ENCODE measurements around the gene CACNA1D.

The CACNA1D gene

DNA sequence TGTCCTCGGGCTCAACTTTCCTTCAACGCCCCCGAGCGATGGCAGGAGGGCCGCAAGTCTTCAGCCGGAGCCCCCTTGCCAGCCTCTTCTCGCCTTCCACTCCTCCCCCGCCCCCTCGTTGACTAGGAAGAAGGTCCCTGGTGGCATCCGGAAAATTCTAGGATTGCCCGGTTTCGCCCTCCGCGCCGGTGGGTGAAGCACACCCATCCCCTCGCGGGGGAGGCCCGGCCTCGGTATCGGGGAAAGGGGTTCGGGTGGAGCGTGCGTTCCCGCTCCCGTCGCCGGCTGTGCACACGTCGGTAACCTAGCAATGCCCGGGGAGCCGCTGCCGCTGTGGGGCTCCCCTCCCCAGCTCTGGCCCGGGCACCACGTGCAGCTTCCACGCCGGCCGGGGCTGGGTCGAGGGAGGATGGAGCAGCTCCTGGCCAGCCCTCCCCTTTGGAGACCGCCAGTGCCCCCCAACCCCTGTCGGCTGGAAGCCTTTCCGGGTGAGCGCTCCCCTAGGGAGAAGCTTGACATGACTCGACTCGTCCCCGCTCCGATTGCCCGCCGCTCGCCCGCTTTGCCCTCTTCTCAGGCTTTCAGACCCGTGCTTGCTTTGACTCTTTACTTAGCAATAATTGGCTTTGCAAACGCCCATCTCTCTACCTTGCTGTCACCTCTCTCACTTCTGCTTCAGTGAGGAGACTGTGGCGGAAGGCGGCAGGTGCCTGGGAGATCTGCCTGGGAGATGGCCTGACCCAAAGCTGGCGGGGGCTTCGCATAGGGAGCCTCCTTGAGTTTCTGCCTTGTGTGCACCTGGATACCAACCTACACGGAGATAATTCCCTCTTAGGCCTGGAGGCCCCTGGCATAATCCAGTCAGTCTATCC lies 1.3 kb downstream of the CACNA1D start:
- no peak for DNase-seq

DNA sequence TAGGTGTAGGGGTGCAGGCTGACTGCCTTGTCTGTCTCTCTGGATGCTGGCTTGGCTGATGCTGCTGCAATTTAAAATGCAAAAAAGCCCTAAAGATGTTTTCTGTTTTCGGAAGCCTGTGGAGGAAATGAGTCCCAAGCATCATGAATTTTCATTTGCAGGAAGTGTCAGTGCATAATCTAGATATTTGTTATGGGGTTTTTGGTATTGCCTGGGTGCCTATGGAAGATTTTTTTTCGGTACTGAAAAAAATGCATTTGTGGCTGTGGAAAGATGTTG lies 1.9 kb downstream of the CACNA1D start:
- no peak for DNase-seq

DNA sequence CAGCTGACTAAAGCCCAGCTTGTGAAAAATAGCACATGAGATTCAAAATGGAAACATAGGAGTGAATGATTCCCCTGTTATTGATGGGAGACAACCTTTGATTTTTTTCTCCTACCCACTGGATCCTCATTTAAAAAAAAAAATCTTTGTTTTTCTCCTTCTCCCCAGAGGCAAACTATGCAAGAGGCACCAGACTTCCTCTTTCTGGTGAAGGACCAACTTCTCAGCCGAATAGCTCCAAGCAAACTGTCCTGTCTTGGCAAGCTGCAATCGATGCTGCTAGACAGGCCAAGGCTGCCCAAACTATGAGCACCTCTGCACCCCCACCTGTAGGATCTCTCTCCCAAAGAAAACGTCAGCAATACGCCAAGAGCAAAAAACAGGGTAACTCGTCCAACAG lies 2.6 kb downstream of the CACNA1D start:
- no peak for DNase-seq

DNA sequence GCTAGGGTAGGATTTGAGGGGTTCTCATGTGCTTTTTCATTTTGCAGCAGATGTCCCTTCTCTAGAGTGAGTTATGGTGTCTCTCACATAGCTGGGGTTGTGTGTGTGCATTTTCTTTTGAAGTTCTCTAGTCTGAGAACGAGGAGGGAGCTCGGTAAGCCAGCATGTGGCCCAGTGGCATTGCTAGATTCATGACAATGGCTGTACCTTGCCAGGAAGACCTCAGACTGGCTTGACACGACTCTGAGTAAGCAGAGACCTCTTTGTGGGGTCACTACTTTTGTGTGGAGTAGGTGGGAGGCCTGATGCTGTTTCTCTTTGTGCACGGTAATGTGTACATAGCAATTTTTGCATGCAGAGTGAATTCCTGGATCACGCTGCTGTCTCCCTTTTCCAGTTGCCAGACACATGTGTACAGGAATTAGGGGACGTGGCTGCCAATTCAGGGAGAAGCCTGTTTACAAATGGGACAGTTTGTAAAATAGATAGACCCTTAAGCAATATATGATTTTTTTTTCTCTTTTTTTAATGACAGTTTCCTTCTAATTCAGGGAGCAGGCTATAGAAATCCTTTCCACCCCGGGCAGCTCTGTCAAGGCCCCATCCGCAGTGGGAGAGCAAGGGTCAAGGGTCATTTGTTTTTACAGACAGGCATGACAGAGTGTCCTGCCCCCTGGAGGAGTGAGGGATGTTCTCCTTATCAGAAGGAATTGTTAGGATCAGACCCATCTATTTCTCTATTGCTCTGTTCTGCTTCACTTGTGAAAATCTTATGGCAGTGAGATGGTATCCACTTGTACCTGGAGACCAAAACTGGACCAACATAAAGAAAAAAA lies 4.6 kb downstream of the CACNA1D start:
- no peak for DNase-seq

DNA sequence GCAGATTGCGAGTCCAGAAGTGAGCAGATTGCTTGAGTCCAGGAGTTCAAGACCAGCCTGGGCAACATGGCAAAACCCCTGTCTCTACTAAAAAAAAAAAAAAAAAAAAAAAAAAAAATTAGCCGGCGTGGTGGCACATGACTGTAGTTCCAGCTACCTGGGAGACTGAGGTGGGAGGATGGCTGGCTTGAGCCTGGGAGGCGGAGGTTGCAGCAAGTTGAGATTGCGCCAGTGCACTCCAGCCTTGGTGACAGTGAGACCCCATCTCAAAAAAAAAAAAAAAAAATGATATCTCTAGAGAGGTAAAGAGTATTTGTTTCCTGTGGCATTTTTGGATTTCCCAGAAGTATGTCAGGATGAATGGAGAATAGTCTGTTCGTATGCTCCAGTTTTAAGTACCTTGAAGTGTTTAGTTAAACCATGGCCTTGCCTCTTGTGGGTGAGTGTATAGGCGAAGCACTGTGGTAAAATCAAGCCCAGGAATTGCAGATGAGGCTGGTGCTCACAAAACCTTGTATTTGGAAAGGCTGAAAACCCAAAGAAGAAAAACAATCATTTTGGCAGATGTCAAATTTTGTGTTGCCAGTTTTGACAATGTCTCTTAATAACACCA lies 5.9 kb downstream of the CACNA1D start:
- DNase-seq: no peak

DNA sequence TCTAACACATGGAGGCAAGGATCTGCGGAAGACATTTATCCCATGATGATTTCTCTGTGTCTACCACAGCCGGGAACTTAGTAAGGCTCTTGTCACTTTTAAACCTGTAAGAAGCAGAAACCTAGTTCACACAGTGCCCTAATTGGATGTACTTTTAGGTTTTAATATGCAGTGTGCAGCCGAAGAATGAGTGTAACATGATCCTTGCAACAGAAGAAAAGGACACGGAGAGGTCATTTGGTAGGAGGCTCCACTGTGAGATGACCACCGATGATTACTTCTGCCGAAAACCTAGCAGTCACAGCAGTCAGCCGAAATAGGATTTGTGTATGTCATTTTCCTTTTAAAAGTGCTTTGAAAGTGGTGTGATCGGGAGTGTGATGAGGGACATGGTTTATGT lies 6.8 kb downstream of the CACNA1D start:
- DNase-seq: no peak

DNA sequence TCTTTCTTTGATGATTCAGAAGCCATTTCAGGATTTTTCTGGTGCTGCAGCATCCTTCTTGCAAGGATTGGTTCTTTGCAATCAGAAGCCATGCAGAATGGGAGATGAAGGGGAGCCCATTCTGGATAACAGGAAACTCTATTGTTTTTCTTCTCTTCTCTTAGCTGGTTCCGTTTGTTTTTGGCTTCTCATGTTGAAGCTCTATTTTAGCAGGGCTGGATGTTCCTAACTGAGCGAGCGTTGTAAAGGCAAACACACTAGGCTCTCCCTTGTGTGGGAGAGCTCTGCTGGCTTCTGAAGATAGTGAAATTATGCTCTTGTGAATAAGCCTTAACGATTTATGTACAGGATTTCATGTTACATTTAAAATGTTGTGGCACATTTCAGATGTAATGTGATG lies 8.3 kb downstream of the CACNA1D start:
- DNase-seq: no peak

DNA sequence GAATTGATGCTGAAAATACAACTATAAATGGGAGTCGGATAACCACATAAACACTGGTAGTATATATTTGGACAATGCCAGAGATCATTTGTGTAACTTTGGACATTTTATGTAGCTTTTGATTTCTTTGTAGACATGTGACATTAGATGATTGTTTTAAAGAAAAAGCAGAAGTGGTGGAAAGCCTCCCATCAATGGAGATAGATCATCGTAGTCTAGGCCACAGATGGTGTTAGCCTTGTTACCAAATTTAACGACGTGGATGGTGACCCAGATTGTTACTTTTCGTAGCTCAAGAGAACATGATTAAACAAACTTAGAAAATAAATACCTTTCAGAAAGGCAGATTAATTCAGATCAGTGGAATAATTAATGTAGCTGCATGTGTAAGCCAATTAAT lies 8.8 kb downstream of the CACNA1D start:
- DNase-seq: no peak

DNA sequence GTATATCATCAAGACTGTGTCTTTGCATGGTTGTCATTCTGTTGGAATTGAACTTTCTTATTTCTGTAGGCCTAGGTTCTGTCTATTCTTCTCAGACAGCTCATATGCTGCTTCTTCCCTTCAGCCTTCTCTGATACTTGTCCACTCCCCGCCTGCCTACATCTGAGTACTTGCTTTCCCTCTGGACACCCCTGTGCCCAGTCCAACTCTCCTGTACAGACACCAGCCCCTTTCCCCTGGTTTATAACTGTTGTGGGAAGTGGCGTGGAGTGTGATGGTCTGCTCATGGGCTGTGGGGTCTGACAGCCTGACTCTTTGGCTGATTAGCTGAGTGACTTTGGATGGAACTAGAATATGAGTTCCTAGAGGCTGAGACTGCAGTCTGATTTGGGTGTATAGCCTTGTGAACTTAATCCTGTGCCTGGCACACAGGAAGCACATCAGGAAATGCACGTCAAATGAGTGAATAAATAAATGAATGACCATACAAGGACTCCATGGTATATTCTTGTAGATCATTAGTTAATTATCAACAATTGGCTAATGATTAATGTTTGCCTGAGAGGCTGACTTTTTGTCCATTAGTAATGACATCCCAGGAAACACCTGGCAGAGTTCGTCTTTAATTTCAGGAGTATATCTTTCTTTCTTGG lies 11.8 kb downstream of the CACNA1D start:
- DNase-seq: no peak

DNA sequence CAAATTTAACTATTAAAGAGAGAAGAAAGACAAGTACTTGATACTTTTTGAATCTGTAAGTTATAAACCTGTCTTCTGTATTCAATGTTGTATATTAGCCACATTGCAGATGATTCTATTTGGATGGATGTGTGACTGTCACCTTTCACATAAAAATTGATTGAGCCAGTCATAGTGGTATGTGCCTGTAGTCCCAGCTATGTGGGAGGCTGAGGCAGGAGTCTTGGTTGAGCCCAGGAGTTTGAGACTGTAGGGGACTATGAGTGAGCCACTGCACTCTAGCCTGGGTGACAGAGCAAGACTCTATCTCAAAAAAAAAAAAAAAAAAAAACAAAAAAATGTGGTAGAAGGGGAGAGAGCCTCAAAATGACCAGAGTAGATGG lies 12.3 kb downstream of the CACNA1D start:
- no peak for DNase-seq

DNA sequence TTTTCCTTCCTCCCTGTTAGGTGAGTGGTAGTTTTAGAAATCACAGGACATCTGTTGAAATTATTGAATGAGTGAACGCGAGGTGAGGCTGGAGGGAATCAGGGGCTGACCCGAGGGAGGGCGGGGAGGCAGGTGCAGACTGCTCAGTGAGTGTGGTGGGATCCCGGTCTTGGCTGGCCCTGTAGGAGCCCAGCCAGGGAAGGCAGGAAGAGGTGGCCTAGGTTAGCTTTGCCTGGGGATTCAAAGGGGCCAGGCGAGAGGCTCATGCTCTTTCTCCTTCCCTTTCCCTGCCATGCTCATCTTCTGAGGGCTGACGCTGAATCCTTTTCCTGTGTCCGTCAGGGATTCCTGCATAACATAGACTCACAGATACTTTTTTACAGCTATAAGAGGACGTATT lies 15.1 kb downstream of the CACNA1D start:
- no peak for DNase-seq

DNA sequence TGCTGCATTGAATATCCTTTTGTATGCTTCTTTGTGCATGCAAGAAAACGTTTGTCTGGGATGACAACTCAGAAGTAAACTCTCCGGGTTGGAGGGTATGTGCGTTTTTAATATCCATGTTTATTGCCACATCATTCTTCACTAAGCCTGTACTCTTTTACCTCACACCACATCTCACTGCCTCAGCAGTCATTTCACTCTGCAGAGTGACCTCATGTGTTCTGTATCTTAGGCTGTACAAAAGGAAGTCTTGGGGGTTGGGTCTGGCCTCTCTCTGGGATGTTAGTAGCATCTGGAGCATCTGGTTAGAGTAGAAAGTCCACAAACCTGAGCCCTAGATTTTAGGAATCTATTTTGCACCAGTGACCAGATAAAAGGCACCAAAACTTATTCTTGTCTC lies 16.1 kb downstream of the CACNA1D start:
- no peak for DNase-seq

DNA sequence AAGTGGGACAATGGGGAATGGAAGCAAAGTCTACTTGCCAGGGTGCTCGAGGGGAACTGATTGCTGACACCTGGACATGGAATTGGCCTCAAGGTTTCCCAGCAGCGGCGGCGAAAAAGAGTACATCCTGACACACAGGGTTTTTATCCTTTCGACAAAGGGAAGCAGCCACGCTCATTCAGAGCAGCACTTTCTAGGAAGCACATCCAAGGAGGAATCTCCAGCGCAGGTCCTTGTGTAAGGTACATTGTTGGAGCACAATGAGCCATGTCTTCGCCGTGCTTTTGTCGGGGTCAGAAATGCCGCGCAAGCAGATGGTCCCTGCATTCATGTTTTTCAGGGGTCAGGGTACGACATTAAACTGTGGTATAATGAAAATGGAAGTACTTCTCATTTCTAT lies 16.8 kb downstream of the CACNA1D start:
- DNase-seq: no peak

DNA sequence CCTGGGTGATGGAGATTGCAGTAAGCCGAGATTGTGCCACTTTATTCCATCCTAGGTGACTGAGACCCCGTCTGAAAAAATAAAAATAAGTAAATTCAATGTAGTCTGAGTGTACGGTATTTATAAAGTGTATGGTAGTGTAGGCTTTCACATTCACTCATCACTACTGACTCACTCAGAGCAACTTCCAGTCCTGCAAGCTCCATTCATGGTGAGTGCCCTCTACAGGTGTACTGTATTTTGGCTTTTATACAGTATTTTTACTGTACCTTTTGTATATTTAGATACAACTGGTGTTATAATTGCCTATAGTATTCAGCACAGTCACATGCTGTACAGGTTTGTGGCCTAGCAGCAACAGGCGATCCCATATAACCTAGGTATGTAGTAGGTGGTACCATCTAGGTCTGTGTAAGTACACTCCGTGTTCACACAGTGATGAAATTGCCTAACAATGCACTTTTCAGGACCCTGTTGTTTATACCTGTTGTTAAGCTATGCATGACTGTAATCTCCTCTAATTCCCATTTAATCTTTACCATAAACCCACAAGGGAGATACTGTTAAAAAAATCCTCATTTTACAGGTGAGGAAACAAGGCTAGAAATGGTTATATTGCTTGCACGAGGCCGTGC lies 19.3 kb downstream of the CACNA1D start:
- DNase-seq: no peak

DNA sequence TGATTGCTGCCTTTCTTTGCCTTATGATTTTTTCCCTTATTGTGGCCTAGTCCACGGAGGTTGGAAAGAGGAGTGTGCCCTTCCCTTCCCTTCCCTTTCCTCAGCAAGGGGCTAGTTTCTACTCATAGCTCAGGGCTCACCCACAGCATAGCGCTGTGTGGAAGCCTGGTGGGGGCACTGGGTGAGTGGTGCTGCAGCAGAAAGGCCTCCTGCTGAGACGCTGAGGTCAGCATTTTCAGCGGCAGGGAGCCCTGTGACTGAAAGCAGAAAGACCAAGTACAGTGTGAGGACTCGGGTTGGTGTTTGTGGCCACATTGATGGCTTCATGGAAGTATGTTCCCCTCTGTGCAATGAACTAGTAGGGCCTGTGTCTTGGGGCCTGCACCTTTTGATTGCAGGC lies 21.9 kb downstream of the CACNA1D start:
- no peak for DNase-seq

DNA sequence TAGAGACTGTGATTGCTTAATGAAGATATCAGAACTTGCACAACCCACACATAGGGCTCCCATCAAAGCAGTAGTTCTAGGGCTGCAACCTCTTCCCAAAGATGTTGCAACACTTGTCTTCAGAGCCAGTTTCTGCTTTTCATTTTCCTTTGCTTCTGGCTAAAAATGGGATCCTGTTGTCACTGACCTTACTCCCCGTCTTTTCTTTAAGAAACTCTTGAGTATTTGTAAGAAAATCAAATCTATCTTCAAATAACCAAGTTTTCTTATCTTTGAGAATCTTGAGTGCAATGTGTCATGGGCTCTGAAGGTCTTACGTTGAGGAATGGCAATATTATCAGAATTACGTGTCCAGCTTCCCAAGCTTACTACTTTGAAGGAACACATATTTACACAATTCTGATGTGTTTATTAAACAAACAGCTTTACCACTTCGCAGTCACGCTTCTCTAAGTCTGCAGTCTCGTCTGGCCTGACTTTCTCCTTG lies 24.1 kb downstream of the CACNA1D start:
- DNase-seq: no peak

DNA sequence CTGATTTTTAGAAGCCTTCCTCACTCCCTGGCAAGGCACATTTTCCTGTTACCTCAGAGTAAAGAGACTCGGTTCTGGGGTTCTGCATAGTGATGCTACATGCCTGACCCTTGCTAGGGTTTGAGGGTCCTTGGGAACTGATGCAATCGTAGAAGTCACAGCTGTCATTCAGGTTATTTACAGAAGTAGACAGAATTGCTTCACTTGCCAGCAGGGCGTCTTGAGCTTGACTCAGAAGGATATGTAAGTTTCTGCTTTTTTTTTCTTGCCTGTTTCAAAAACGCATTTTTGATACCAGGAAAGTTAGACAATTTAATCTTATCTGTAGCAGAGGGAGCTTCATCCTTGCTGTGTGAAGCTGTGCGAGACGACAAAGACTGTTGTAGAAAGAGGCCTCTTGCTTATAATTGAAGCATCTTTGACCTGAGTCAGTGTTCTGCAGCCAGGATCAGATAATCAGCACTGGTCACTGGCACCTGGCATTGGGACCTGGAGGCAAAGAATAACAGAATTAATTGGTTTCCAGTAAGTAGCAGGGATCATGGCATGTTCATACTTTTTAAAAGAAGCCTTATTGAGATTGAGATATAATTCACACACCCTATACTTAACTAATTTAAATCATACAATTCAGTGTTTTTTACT lies 24.8 kb downstream of the CACNA1D start:
- DNase-seq: no peak

DNA sequence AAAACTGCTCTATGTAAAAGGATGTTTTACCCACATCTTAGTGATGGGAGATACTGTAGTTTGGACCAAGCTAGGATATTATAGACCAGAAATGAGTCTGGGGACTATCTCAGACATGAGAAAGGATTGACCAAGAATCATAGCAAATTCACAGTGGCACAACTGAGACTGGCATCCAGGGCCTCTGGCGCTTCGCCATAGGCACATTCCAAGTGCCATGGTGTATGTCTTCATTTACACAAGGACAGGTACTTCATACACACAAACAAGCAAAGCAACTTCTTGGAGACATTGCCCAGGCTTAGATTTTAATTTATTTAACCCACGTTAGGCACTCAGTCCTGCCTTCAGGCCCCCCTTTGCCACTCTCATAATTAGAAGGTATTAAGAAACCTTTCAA lies 28.9 kb downstream of the CACNA1D start:
- no peak for DNase-seq

DNA sequence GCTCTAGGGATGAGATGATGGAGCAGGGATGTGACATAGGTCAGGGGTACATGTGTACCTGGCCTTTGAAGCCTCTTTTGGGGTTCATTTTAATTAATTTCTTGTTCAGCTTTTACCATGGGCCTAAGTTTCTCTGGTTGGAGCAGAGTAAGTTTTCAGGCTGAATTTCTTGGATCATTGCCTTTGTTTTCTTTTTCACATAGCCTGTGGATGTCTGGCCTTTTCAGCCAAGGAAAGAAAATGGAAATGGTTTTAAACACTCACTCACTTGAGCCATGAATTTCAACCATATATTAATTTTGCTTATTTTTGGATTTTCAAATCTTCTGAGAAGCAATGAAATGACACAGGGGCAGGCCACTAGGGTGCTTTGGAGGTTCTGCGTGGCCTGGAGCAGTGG lies 30.2 kb downstream of the CACNA1D start:
- no peak for DNase-seq

DNA sequence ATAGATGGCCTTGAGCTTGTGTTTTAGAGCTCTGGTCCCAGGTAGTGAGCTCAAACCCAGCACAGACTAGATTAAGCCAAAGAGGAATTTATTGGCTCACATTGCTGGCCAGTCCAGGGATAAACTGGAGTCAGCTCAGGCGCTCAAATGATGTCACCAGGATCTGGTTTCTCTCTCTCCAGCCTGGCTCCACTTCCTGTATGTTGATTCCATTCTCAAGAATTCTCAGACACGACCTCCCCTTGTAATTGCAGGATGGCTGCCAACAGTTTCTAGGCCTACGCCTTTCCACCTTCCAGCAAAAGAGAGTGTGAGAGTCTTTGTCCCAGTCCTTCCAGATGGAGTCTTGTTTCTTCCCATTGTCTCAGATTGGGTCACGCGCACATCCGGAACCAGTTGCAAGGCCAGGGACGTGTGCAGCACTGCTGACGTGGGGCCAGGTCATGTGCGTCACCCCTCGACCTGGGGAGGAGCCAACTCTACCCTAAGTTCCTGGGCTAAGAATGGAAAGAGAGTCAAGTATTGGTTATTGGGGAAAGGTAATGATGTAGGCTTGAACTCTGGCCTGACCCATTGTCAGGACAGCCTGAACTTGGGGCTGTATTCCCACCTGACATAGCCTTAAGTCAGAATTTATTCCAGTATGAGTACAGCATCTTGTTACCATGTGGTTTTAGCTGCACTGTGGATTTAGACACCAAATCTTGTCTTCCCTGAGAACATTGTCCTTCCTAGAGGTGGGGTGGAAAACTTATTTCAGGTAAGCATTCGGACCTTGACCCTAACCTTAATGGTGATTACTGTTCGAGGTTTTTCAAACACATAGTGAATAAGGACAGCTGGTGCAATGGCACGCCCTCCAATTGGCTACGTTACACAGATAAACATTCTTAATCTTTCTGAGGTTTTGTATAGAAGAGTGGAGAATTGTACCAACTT lies 31.6 kb downstream of the CACNA1D start:
- DNase-seq: no peak

DNA sequence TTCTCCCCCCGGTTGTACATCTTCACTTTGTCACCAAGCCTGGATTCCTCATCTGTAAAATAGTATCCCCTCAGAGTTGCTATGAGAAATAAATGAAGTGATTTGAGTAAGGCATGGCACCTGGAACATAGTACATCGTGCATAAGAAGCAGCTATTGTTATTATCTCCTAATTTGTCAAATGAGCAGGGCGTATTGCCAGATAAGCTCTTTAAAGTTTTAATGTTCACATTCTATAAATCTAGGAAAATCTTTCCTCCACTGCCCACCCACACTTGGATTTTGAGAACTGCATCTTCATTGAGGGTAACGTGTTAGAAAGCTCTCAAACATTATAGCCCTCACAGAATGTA lies 32.3 kb downstream of the CACNA1D start:
- DNase-seq: no peak

All from activated effector memory CD4-positive, alpha-beta T cell treated with anti-CD3 and anti-CD28 coated beads, Interleukin-2, amount 50 U/mL, for 16 hours (primary cell).